Nephron (organoid): ENCODE results near the gene SPTLC3.

Experiments used
- H3K27ac Mint-ChIP-seq, 3 experiments: 2 replicates each; pipeline ENCODE4 v1.8.0; 2020; ENCODE audit warnings: mixed read lengths in 3 of 3, mild to moderate bottlenecking in 2 of 3, moderate library complexity in 1 of 3
- H3K27me3 Mint-ChIP-seq: 2 replicates; pipeline ENCODE4 v1.8.0; 2021; ENCODE audit warnings: low read depth, mild to moderate bottlenecking, moderate library complexity, mixed read lengths
- H3K36me3 Mint-ChIP-seq: 2 replicates; pipeline ENCODE4 v1.8.0; 2020; ENCODE audit warnings: low read depth, mixed read lengths
- H3K4me1 Mint-ChIP-seq: 2 replicates; pipeline ENCODE4 v1.8.0; 2020; ENCODE audit warnings: mixed read lengths
- H3K4me3 Mint-ChIP-seq, 3 experiments: 2 replicates each; pipeline ENCODE4 v1.8.0; 2020; ENCODE audit warnings: mild to moderate bottlenecking in 3 of 3, mixed read lengths in 3 of 3, moderate library complexity in 2 of 3
- H3K9me3 Mint-ChIP-seq: 2 replicates; pipeline ENCODE4 v1.8.0; 2020; ENCODE audit warnings: mixed read lengths
- TF ChIP-seq, protein P1 (sequence below), 3 experiments: fragments of 200-600 bp; sonication (generic); IDR thresholded peaks; one replicate each; pipeline ENCODE4 v1.5.0; 2021; ENCODE audit warnings: antibody characterized with exemption in 3 of 3; ENCODE audit not compliant: unreplicated experiment in 3 of 3

SPTLC3 gene

DNA sequence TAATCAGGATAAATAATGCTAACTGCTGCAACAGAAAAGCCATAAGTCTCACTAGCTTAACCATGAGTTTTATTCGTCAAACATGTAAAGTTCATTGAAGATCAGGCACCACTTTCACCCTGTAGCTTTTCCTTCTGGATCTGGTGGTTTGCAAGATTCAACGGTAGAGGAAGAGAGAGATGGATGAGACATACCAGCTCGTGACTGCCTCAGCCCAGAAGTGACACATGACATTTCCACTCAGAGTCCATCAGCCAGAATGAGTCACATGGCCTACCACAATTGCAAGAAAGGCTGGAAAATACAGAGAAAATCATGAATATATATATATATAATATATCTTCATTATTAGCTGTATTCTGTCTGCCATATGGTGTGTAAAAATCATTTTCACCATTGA is 29.0 kb downstream of the SPTLC3 start:
- H3K4me1 Mint-ChIP-seq, result peaks cover 6% of the 10 kb centered on the region
- H3K9me3 Mint-ChIP-seq, result no peaks in the 10 kb centered on the region
- H3K27ac Mint-ChIP-seq, result no peak overlapping the region
- TF ChIP-seq, protein P1, sequence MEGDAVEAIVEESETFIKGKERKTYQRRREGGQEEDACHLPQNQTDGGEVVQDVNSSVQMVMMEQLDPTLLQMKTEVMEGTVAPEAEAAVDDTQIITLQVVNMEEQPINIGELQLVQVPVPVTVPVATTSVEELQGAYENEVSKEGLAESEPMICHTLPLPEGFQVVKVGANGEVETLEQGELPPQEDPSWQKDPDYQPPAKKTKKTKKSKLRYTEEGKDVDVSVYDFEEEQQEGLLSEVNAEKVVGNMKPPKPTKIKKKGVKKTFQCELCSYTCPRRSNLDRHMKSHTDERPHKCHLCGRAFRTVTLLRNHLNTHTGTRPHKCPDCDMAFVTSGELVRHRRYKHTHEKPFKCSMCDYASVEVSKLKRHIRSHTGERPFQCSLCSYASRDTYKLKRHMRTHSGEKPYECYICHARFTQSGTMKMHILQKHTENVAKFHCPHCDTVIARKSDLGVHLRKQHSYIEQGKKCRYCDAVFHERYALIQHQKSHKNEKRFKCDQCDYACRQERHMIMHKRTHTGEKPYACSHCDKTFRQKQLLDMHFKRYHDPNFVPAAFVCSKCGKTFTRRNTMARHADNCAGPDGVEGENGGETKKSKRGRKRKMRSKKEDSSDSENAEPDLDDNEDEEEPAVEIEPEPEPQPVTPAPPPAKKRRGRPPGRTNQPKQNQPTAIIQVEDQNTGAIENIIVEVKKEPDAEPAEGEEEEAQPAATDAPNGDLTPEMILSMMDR (IDR thresholded peaks at IDR 0.05; ENCODE audit: unreplicated experiment in 3 of 3), result no peak
- H3K36me3 Mint-ChIP-seq, result no peaks in the 10 kb centered on the region
- no peaks in the 10 kb centered on the region for H3K27me3 Mint-ChIP-seq
- no peak overlapping the region for H3K4me3 Mint-ChIP-seq

GRCh38 chr20:13041574-13042457 is 33.0 kb downstream of the SPTLC3 start:
- no peak overlapping the region for H3K4me3 Mint-ChIP-seq
- peaks cover 4% of the 10 kb centered on the region for H3K36me3 Mint-ChIP-seq
- TF ChIP-seq, protein P1 (IDR thresholded peaks at IDR 0.05; ENCODE audit: unreplicated experiment in 3 of 3), result no peak
- no peaks in the 10 kb centered on the region for H3K9me3 Mint-ChIP-seq
- no peak overlapping the region for H3K27ac Mint-ChIP-seq
- H3K4me1 Mint-ChIP-seq, result no peaks in the 10 kb centered on the region
- H3K27me3 Mint-ChIP-seq, result no peaks in the 10 kb centered on the region

DNA sequence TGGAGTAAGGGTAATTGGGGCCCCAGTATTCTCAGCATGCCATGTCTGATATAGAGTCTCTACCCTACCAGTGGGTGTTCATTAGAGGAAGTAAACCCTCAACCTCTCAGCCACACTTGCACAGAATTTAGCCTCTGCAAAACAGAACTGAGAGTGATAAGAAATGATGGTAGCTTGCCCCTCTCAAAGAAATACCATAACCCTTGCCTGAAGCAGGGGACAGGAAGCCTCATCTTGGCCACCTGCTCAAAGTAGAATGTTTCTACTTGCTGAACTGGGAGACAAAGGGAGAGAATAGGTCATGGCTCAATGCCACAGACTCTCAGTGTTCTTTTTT is 33.7 kb downstream of the SPTLC3 start:
- H3K27ac Mint-ChIP-seq, result no peak overlapping the region
- H3K4me3 Mint-ChIP-seq, result no peak overlapping the region
- H3K4me1 Mint-ChIP-seq, result no peaks in the 10 kb centered on the region
- peaks cover 4% of the 10 kb centered on the region for H3K36me3 Mint-ChIP-seq
- no peaks in the 10 kb centered on the region for H3K27me3 Mint-ChIP-seq
- TF ChIP-seq, protein P1 (IDR thresholded peaks at IDR 0.05; ENCODE audit: unreplicated experiment in 3 of 3), result no peak
- no peaks in the 10 kb centered on the region for H3K9me3 Mint-ChIP-seq

- Mint-ChIP-seq H3K27ac (no peak overlapping the region), H3K36me3 (peaks cover 24% of the 10 kb centered on the region), H3K4me3 (no peak overlapping the region), H3K9me3 (peaks cover 6% of the 10 kb centered on the region), H3K27me3 (no peaks in the 10 kb centered on the region), H3K4me1 (no peaks in the 10 kb centered on the region)
- TF ChIP-seq, protein P1 (IDR thresholded peaks at IDR 0.05; ENCODE audit: unreplicated experiment in 3 of 3), result no peak
Observed at GRCh38 chr20:13046409-13046808, 37.6 kb downstream of the SPTLC3 start.

DNA sequence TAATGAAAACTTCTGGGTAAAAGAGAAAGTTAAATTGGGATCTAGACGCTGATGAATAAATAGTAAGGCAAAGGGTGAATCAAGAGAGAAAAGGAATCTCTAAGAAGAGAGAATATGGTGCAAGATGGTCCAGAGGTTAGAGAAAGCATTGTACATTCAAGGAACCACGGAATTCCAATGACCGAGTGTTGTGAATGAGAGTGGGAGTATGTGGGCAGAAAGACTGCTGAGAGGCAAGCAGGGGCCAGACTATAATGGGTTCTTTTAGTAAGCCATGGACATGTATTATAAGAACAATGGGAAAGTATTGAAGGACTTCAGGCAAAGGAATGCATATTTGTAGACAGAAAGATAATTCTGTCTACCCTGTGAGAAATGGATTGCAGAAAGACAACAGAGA is 45.2 kb downstream of the SPTLC3 start:
- H3K27ac Mint-ChIP-seq, result no peak overlapping the region
- no peaks in the 10 kb centered on the region for H3K4me1 Mint-ChIP-seq
- TF ChIP-seq, protein P1 (IDR thresholded peaks at IDR 0.05; ENCODE audit: unreplicated experiment in 3 of 3), result no peak
- H3K4me3 Mint-ChIP-seq, result no peak overlapping the region
- peaks cover 8% of the 10 kb centered on the region for H3K9me3 Mint-ChIP-seq
- peaks cover 19% of the 10 kb centered on the region for H3K36me3 Mint-ChIP-seq
- H3K27me3 Mint-ChIP-seq, result no peaks in the 10 kb centered on the region
